Muscle of leg (tissue), 11 donors: Measurements from ENCODE around the gene NEGR1. TPM values are rescaled to one million over a fixed set of nuclear protein-coding genes. Genes with fewer than 3 reads are reported as not detected.

Experiments used
- DNase-seq: peaks from one replicate; pipeline ENCODE4 v3.0.0; 2013
- H3K27ac ChIP-seq: one replicate; pipeline ENCODE4 v1.5.1; 2013; ENCODE audit warnings: mild to moderate bottlenecking, low read length, control low read depth
- H3K27me3 ChIP-seq: one replicate; pipeline ENCODE4 v1.6.1; 2013; ENCODE audit warnings: low read length; ENCODE audit not compliant: control insufficient read depth, insufficient read depth
- H3K36me3 ChIP-seq: one replicate; pipeline ENCODE4 v1.6.1; 2013; ENCODE audit warnings: low read length; ENCODE audit not compliant: control insufficient read depth, insufficient read depth
- H3K4me1 ChIP-seq: one replicate; pipeline ENCODE4 v1.6.1; 2013; ENCODE audit warnings: low read length; ENCODE audit not compliant: control insufficient read depth, insufficient read depth
- H3K4me3 ChIP-seq: one replicate; pipeline ENCODE4 v1.5.1; 2013; ENCODE audit warnings: low read length, control low read depth
- H3K9me3 ChIP-seq: replicated peaks from 2 replicates; pipeline ENCODE4 v1.6.1; 2013; ENCODE audit warnings: low read depth, low read length; ENCODE audit not compliant: control insufficient read depth
- WGBS: methylation state at CpG from one replicate; pipeline ENCODE4 v1.1.5; 2013; ENCODE audit warnings: missing lambda C conversion rate; ENCODE audit not compliant: insufficient coverage; 5-methylcytosine and 5-hydroxymethylcytosine counted together
- polyA plus RNA-seq, 8 donors: library from polyadenylated mRNA; unstranded; fragments of 120-200 nt; gene quantifications; one replicate each; pipeline versions ENCODE4 v1.2.1 to v1.2.3, GENCODE V29; 2013; ENCODE audit warnings: inconsistent platforms in 1 of 8, low replicate concordance in 1 of 8; ENCODE audit not compliant: insufficient read length in 8 of 8, insufficient read depth in 1 of 8
- total RNA-seq: library from RNA; stranded (reverse); fragments of 120-200 nt; gene quantifications from one replicate; pipeline ENCODE4 v1.2.4, GENCODE V29; 2013

Gene NEGR1
- total and polyA plus RNA-seq, 9 donors = 15.5 to 24.1 (median 22.1) TPM

DNA sequence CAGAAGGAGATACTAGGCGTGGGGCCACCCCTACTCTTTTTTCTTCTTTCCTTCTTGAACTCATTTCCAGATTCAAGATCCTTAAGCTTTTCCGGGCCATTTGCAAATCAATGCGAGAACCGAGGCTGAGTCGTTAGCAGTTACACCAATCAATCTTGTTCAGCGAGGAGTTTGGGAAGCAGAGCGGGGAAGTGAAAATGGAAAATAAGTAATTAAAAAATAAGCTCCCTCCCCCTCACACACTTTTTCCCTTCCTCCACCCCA lies 1.7 kb upstream of the NEGR1 start:
- 0% methylated on average over 1 of the region's 7 CpGs for WGBS
- H3K36me3 ChIP-seq = no peaks in the 10 kb centered on the region
- H3K27ac ChIP-seq = peak overlapping the region; percentile 95
- no peaks in the 10 kb centered on the region for H3K9me3 ChIP-seq
- peak overlapping the region; percentile 83 for H3K4me3 ChIP-seq
- peaks cover 7% of the 10 kb centered on the region for H3K4me1 ChIP-seq
- H3K27me3 ChIP-seq = peaks cover 10% of the 10 kb centered on the region
- DNase-seq = no peak

DNA sequence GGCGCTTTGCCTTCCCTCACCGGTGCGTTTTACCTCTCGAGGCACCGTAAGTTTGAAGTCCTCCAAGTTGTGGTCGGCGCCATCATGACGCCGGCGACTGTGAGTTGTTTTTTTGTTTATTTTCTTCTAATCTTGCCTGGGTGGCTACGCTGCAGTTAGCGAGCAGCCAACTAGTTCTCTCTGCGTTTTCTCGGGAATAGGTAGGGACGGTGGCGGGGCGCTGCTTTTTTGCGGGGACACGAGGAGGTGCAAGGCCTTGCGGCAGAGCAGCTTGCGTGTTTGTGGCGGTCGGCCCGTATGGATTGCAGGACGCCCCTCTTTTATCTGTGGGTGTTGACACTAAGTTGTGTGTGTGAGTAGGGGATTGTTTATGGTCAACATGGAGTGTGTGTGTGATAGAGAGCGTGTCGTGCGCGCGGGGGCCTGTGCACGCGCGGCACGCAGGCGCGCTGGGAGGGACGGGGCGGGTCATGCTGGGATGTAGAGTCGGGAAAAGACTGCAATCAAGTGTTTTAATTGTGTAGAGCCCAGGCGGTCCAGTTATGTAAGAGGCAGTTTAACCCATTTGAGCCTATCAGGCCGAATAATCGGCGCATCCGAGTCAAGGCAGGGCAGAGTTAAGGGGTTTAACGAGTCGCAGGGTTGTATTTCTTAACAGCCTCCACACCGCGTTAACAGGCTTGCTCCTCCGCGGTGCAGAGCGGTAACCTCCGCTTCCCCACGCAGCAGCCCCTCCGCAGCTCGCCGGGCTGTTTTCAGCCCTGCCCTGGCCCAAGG lies 1.2 kb upstream of the NEGR1 start:
- peak; percentile 95 for DNase-seq
- WGBS = under 1% methylated on average over 56 of the region's 56 CpGs
- peak overlapping the region; percentile 95 for H3K27ac ChIP-seq
- no peaks in the 10 kb centered on the region for H3K9me3 ChIP-seq
- H3K27me3 ChIP-seq = peaks cover 10% of the 10 kb centered on the region
- peaks cover 7% of the 10 kb centered on the region for H3K4me1 ChIP-seq
- no peaks in the 10 kb centered on the region for H3K36me3 ChIP-seq
- H3K4me3 ChIP-seq = peak overlapping the region; percentile 83

DNA sequence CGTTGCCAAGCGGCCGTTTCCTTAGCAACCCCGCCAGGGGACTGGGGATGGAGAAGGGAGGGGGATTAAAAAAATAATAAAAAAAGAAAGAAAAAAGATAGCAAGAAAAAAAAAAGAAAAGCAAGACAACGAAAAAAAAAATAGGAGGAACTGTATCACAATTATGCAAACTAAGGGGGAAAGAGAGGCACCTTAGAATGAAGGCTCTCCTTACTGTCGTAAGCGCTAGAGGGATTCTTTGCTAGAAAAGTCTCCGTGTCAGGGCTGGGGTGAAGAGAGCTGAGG lies 625 bp upstream of the NEGR1 start:
- Histone ChIP-seq H3K27ac (peak overlapping the region; percentile 95), H3K4me3 (peak overlapping the region; percentile 83), H3K9me3 (no peaks in the 10 kb centered on the region), H3K4me1 (peaks cover 7% of the 10 kb centered on the region), H3K36me3 (no peaks in the 10 kb centered on the region), H3K27me3 (peaks cover 10% of the 10 kb centered on the region)
- WGBS = 0% methylated on average over 6 of the region's 8 CpGs
- DNase-seq = no peak

DNA sequence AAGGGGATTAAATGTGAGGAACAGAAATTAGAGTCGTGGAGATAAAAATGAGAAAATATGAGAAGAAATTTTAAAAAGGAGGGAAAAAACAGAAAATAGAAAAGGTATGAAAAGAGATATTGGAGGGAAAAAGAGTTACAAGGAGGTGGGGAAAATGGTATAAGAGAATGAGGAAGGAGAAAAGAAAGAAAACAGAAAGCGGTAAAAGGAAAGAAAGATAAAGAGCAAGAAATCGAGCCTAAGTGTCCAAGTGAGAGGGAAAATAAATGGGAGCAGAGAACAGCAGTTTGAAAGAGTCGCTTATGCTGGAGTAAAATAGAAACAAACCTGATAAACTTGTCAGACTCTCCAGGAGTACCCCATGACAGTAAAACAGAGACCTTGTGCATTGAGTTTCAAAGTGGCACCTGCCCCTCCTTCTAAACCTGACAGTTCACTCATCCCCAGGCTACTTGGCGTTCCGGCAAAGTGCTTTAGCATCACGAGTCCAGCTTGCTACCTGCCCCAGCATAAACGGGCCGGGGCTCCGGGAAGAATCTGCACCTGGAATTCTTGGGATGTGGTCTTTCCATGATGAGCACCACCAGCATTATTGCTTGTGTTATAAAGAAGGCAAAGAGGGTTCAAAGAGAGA lies 585 bp downstream of the NEGR1 start:
- peaks cover 7% of the 10 kb centered on the region for H3K4me1 ChIP-seq
- peak; percentile 43 for DNase-seq
- H3K9me3 ChIP-seq = no peaks in the 10 kb centered on the region
- peaks cover 10% of the 10 kb centered on the region for H3K27me3 ChIP-seq
- peak overlapping the region; percentile 83 for H3K4me3 ChIP-seq
- H3K27ac ChIP-seq = peak overlapping the region; percentile 44
- H3K36me3 ChIP-seq = no peaks in the 10 kb centered on the region
- WGBS = 6% methylated on average over 9 of the region's 10 CpGs

DNA sequence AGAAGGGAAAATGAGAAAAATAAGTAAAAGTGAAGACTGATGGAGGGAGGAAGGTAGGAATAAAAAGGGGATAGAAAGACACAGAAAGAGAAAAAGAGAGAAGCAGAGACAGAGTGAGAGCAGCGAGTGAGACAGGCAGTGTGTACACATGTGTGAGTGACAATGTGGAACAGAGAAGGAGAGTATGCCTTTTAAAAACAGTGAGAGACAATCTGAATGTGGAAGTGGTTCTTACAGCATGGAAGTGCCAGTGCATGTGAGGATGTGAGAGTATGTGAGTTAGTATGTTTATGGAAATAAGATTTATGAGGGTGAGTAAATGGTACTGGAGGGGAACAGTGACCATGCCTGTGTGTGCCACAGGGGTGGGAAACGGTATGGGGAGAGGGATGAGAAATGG lies 1.2 kb downstream of the NEGR1 start:
- H3K4me1 ChIP-seq = peaks cover 7% of the 10 kb centered on the region
- 17% methylated on average over 2 of the region's 2 CpGs for WGBS

DNA sequence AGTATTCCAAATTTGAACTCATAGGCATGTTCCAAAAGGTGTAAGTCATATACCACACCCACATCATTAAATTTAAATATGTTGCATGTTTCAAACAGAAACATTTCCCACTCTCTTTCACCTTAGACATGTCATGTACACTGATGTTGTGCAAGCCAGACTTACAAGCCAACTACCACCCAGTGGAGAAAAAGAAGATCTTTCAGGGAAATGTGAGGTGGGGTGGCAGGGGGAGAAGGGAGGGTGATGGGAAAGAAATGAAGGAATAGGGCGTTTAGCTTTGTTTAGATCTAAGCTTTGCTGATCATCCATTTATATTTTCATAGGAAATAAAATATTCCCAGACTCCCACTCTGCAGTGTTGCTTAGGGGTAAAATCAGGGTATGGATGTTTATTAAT lies 1.6 kb downstream of the NEGR1 start:
- peak overlapping the region; percentile 83 for H3K4me3 ChIP-seq
- peaks cover 10% of the 10 kb centered on the region for H3K27me3 ChIP-seq
- no CpG with 5 or more reads among the region's 1 CpG for whole genome bisulfite sequencing
- H3K27ac ChIP-seq = peak overlapping the region; percentile 53
- H3K9me3 ChIP-seq = no peaks in the 10 kb centered on the region
- H3K4me1 ChIP-seq = peaks cover 7% of the 10 kb centered on the region
- DNase-seq = peak; percentile 39
- H3K36me3 ChIP-seq = no peaks in the 10 kb centered on the region

More for the DNA sequence above, 1.2 kb downstream of the NEGR1 start:
- H3K27ac ChIP-seq = peak overlapping the region; percentile 53
- H3K27me3 ChIP-seq = peaks cover 10% of the 10 kb centered on the region
- H3K9me3 ChIP-seq = no peaks in the 10 kb centered on the region
- no peaks in the 10 kb centered on the region for H3K36me3 ChIP-seq
- DNase-seq = peak; percentile 41
- H3K4me3 ChIP-seq = peak overlapping the region; percentile 83

DNA sequence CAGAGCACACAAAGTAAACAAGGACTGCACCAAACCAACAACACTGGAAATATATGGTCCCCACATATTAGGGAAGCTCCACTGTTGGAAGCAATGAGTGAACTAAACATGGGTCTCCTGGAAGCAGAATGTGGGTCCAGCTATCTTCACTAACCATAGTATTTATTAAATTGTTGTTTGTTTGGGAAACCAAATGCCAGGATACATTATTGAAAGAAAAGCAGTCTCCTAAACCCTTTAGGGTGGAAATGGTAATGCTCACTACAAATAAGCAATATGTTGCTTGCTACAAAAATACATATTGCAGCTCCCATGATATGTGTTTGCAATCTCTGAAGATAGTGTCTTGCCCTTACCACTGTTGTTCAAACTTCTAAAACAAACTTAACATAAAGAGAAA lies 2.2 kb downstream of the NEGR1 start:
- no peaks in the 10 kb centered on the region for H3K36me3 ChIP-seq
- DNase-seq = peak; percentile 27
- H3K27me3 ChIP-seq = peaks cover 10% of the 10 kb centered on the region
- H3K9me3 ChIP-seq = no peaks in the 10 kb centered on the region
- H3K4me1 ChIP-seq = peaks cover 7% of the 10 kb centered on the region
- H3K27ac ChIP-seq = no peak overlapping the region
- no peak overlapping the region for H3K4me3 ChIP-seq

DNA sequence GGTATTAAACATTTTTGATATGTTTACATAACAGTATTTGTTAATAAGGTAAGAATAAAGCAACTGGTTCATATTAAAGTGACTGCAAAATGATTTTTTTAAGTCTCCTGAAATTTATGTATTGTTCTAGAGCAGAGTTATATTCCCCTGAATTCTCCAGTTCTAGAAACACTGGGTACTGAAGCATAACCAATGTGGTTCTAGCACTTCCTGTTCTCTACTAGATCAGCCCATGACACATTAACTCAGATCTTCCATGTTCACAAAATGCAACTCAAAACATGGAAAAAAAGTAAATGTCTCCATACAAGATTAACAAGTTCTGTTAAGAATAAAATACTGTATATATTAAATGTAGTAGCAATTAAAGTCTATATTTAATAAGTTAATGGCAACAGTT lies 3.9 kb downstream of the NEGR1 start:
- Histone ChIP-seq H3K36me3 (no peaks in the 10 kb centered on the region), H3K27ac (no peak overlapping the region), H3K4me1 (peaks cover 4% of the 10 kb centered on the region), H3K4me3 (no peak overlapping the region), H3K27me3 (peaks cover 6% of the 10 kb centered on the region), H3K9me3 (no peaks in the 10 kb centered on the region)
- DNase-seq = peak; percentile 7

DNA sequence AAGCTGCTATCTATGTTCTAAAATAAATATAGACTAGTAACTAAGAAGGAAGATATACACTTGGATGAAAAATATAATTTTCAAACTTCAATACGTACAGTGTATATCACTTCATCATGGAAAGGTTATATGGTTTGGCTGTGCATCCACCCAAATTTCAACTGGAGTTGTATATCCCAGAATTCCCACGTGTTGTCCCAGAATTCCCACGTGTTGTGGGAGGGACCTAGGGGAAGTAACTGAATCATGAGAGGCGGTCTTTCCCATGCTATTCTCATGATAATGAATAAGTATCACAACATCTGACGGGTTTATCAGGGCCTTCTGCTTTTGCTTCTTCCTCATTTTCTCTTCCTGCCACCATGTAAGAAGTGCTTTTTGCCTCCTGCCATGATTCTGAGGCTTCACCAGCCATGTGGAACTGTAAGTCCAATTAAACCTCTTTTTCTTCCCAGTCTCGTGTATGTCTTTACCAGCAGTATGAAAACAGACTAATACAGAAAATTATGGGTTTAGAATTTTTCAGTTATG lies 10.7 kb downstream of the NEGR1 start:
- H3K36me3 ChIP-seq = no peaks in the 10 kb centered on the region
- no peaks in the 10 kb centered on the region for H3K4me1 ChIP-seq
- no peaks in the 10 kb centered on the region for H3K9me3 ChIP-seq
- DNase-seq = no peak
- no peaks in the 10 kb centered on the region for H3K27me3 ChIP-seq
- no peak overlapping the region for H3K27ac ChIP-seq
- 86% methylated on average over 2 of the region's 6 CpGs for WGBS
- no peak overlapping the region for H3K4me3 ChIP-seq

DNA sequence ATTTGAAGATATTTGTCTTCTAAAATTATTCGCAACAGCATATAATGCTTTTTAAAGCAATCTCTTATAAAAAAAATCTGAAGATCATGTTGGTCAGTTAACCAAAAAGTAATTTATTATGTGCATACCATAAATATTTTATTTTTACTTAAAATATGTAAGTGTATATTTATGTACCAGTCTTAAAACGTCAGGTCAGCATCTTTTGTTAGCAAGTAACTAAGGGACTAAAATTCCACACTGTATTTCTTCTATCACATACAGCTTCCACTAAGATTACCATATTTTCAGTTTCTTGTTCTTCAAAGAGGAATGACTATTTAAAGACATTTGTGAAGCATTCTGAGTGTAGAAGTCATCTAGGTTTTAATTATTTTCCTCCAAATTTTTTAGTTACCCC lies 19.6 kb downstream of the NEGR1 start:
- no peak for DNase-seq
- no peaks in the 10 kb centered on the region for H3K9me3 ChIP-seq

More for the DNA sequence above, 19.6 kb downstream of the NEGR1 start:
- Histone ChIP-seq H3K27me3 (no peaks in the 10 kb centered on the region), H3K36me3 (no peaks in the 10 kb centered on the region), H3K4me3 (no peak overlapping the region), H3K27ac (no peak overlapping the region), H3K4me1 (no peaks in the 10 kb centered on the region)
- WGBS = no CpG with 5 or more reads among the region's 2 CpGs
